AG08396 (cell line): ENCODE measurements around the gene RICTOR.

Experiments
- DNase-seq: peaks from one replicate; pipeline ENCODE4 v3.0.0; 2012; ENCODE audit warnings: low spot score, mixed read lengths

RICTOR gene

GRCh38 chr5:39092581-39093351 is 18.6 kb upstream of the RICTOR start:
- DNase-seq, result no peak

GRCh38 chr5:39091940-39092580 is 17.9 kb upstream of the RICTOR start:
- no peak for DNase-seq

GRCh38 chr5:39083968-39084367 is 9.8 kb upstream of the RICTOR start:
- DNase-seq, result no peak

- DNase-seq, result no peak
These were observed 8.8 kb upstream of the RICTOR start for GRCh38 chr5:39082995-39083394.

- peak; percentile 54 for DNase-seq
These were observed 6.5 kb upstream of the RICTOR start for GRCh38 chr5:39080597-39081204.

- no peak for DNase-seq
These were observed 6.0 kb upstream of the RICTOR start for GRCh38 chr5:39080168-39080567.

GRCh38 chr5:39079147-39079546 is 4.9 kb upstream of the RICTOR start:
- DNase-seq, result no peak

GRCh38 chr5:39076757-39077728 is 2.8 kb upstream of the RICTOR start:
- DNase-seq, result peak; percentile 39

- no peak for DNase-seq
These were observed 2.0 kb upstream of the RICTOR start for GRCh38 chr5:39076101-39076756.

- DNase-seq, result no peak
These were observed 507 bp downstream of the RICTOR start for GRCh38 chr5:39073767-39074016.

GRCh38 chr5:39072925-39073766 is 1.1 kb downstream of the RICTOR start:
- DNase-seq, result peak; percentile 41

GRCh38 chr5:39068099-39068498 is 6.1 kb downstream of the RICTOR start:
- no peak for DNase-seq

GRCh38 chr5:39064450-39064849 is 9.7 kb downstream of the RICTOR start:
- DNase-seq, result no peak

- DNase-seq, result no peak
These were observed 11.2 kb downstream of the RICTOR start for GRCh38 chr5:39063037-39063436.

GRCh38 chr5:39062530-39062929 is 11.7 kb downstream of the RICTOR start:
- no peak for DNase-seq

GRCh38 chr5:39062104-39062503 is 12.1 kb downstream of the RICTOR start:
- DNase-seq, result no peak

GRCh38 chr5:39059064-39059463 is 15.1 kb downstream of the RICTOR start:
- DNase-seq, result no peak

- DNase-seq, result no peak
These were observed 15.8 kb downstream of the RICTOR start for GRCh38 chr5:39058178-39058921.

GRCh38 chr5:39057734-39058133 is 16.5 kb downstream of the RICTOR start:
- no peak for DNase-seq

- DNase-seq, result no peak
These were observed 18.3 kb downstream of the RICTOR start for GRCh38 chr5:39055768-39056398.
